GM18868 (cell line): ENCODE results near the gene CDH13.

Experiments used
- ATAC-seq: cut with Tn5 transposase; IDR thresholded peaks from one replicate; pipeline ENCODE4 v1.9.1; 2021; ENCODE audit warnings: mild to moderate bottlenecking, moderate library complexity; ENCODE audit not compliant: unreplicated experiment

Gene CDH13

GRCh38 chr16:83098536-83098935, 471.8 kb downstream of the CDH13 start:
- no peak for ATAC-seq

GRCh38 chr16:83100679-83101078, 473.9 kb downstream of the CDH13 start:
- no peak for ATAC-seq

- no peak for ATAC-seq
Measured at GRCh38 chr16:83102336-83102735, 475.6 kb downstream of the CDH13 start.

GRCh38 chr16:83105279-83106077, 478.7 kb downstream of the CDH13 start:
- ATAC-seq, result no peak

GRCh38 chr16:83109490-83110125, 482.8 kb downstream of the CDH13 start:
- no peak for ATAC-seq

- ATAC-seq, result no peak
Measured at GRCh38 chr16:83110269-83110668, 483.5 kb downstream of the CDH13 start.

GRCh38 chr16:83113317-83113716, 486.5 kb downstream of the CDH13 start:
- ATAC-seq, result no peak

- ATAC-seq, result no peak
Measured at GRCh38 chr16:83113811-83114210, 487.0 kb downstream of the CDH13 start.

- no peak for ATAC-seq
Measured at GRCh38 chr16:83115491-83116232, 488.9 kb downstream of the CDH13 start.

- no peak for ATAC-seq
Measured at GRCh38 chr16:83116274-83116892, 489.6 kb downstream of the CDH13 start.

- ATAC-seq, result no peak
Measured at GRCh38 chr16:83117810-83118209, 491.0 kb downstream of the CDH13 start.

GRCh38 chr16:83118365-83118764, 491.6 kb downstream of the CDH13 start:
- no peak for ATAC-seq

GRCh38 chr16:83125999-83126568, 499.3 kb downstream of the CDH13 start:
- ATAC-seq, result no peak

- ATAC-seq, result no peak
Measured at GRCh38 chr16:83128041-83128440, 501.3 kb downstream of the CDH13 start.

GRCh38 chr16:83130039-83130438, 503.3 kb downstream of the CDH13 start:
- no peak for ATAC-seq

GRCh38 chr16:83134638-83135037, 507.9 kb downstream of the CDH13 start:
- no peak for ATAC-seq

- no peak for ATAC-seq
Measured at GRCh38 chr16:83136419-83136818, 509.6 kb downstream of the CDH13 start.

GRCh38 chr16:83136924-83137323, 510.2 kb downstream of the CDH13 start:
- ATAC-seq, result no peak

- ATAC-seq, result no peak
Measured at GRCh38 chr16:83137326-83137781, 510.6 kb downstream of the CDH13 start.

- no peak for ATAC-seq
Measured at GRCh38 chr16:83137894-83138293, 511.1 kb downstream of the CDH13 start.

- ATAC-seq, result no peak
Measured at GRCh38 chr16:83138512-83138911, 511.7 kb downstream of the CDH13 start.
